GM13976 (cell line): ENCODE data around the gene RAD18.

ENCODE experiments used
- DNase-seq: peaks from one replicate; pipeline ENCODE4 v3.0.0; 2012; ENCODE audit warnings: low spot score
- in situ Hi-C: fragments of 300-500 bp; cut with MboI; formaldehyde crosslinking; loops from one replicate; pipeline ENCODE4 v1.12.0; 2022; ENCODE audit warnings: low sequenced_read_pairs, mixed read lengths, inconsistent platforms; ENCODE audit not compliant: unreplicated experiment
- TF ChIP-seq, protein P1 (sequence below): IDR thresholded peaks from 2 replicates; pipeline ENCODE4 v1.5.1; 2012; ENCODE audit warnings: borderline replicate concordance, mild to moderate bottlenecking; ENCODE audit not compliant: insufficient read depth; ENCODE audit errors: extremely low read depth, missing control alignments, control extremely low read depth

Gene RAD18

DNA sequence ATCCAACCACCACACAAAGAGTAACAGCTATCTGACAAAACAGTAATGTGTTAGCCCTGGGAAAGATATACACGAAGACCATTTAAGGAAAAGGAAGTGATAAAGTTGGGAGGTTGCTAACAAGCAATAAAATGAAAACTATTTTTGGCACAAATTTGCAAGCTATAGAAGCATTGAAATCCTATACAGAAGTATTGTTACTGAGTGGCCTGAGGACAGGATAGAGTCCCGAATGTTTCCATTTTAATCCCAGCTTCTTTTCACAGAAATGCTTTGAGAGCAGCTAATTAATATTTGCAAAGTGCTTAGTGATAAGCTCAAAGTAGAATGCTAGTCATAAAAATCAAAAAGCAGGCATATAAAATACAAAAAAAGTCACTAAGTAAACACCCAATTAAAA is 51.5 kb downstream of the RAD18 start:
- DNase-seq, result no peak
- in situ Hi-C loops, result no loop called here
- TF ChIP-seq, protein P1, sequence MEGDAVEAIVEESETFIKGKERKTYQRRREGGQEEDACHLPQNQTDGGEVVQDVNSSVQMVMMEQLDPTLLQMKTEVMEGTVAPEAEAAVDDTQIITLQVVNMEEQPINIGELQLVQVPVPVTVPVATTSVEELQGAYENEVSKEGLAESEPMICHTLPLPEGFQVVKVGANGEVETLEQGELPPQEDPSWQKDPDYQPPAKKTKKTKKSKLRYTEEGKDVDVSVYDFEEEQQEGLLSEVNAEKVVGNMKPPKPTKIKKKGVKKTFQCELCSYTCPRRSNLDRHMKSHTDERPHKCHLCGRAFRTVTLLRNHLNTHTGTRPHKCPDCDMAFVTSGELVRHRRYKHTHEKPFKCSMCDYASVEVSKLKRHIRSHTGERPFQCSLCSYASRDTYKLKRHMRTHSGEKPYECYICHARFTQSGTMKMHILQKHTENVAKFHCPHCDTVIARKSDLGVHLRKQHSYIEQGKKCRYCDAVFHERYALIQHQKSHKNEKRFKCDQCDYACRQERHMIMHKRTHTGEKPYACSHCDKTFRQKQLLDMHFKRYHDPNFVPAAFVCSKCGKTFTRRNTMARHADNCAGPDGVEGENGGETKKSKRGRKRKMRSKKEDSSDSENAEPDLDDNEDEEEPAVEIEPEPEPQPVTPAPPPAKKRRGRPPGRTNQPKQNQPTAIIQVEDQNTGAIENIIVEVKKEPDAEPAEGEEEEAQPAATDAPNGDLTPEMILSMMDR, result no peak

DNA sequence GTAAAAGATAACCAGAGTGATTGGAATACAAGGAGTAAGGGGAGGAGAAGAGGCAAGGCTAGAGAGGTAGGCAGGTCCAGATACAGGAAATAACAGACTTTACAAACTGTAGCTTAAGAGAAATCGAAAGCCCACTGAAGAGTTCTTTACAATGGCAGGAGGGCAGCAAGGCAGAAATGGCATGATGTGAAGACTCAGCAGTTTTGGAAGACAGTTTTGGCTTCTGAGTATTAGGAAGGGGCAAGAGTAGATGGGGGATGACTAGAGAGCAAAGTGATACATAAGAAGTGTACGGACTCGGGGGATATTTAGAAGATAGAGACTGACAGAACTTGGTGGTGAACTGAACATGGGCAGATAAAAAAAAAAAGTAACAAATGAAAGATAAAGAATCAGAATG is 54.1 kb downstream of the RAD18 start:
- TF ChIP-seq, protein P1, result no peak
- in situ Hi-C loops, result no loop called here
- no peak for DNase-seq

DNA sequence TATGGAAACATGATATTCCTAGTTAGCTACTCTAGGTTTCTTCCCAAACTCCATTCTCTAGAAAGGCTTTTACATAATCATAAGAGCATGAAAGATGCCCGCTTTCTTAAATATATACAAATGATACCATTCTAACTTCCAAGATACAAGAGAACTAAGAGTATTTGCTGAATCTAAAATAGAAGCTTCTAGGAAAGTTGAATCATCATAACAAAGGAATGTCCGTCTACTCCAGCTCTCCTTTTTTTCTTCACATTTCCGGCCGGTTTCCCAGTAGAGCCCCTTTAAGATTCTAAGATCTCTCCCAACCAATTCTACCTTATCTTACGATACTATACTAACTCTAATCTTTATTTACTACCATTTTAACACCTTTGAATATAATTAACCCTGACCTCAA is 60.1 kb downstream of the RAD18 start:
- TF ChIP-seq, protein P1, result no peak
- in situ Hi-C loops, result no loop called here
- DNase-seq, result no peak

DNA sequence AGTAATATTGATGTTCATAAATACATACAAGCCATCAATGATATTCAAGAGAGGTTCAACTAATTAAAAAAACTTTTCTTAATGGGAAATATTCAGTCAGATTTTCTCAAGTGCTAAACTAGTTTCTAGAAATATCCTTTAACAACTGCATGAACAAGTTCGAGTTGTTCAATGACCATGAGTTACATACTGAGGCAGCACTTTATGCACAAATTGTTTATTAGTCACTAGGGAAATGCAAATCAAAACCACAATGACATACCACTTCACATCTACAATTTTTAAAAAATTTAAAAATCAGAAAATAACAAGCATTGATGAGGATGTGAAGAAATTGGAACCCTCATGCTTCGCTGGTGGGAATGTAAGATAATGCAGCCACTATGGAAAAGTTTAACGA is 62.4 kb downstream of the RAD18 start:
- TF ChIP-seq, protein P1, result no peak
- DNase-seq, result no peak
- in situ Hi-C loops, result no loop called here

DNA sequence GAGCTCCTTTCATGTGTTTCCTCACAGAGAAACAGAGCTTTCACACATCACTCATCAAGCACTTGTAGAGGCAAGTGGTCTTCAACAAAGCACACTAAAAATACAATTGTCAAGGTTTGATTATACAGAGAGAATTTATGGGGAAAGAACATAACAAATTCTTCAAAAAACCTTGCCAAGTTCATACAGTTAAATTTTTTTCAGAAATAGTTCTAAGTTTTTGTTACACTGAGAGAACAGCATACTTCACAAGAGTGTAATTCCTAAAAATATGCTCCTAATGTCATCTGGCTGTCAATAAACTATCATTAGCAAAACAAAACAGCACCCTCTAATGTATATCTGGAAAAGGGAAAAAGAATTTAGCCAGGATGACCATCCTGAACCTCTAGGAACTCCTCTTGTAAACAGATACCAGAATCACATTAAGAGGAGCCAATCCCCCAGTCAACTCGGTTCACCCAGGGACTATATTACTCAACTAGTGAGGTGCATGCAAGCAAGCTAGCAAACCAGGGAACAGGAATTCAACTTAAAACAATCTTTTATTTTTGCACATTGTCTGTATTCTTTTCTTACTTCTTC is 63.3 kb downstream of the RAD18 start:
- TF ChIP-seq, protein P1, result no peak
- no peak for DNase-seq
- in situ Hi-C loops, result no loop called here

DNA sequence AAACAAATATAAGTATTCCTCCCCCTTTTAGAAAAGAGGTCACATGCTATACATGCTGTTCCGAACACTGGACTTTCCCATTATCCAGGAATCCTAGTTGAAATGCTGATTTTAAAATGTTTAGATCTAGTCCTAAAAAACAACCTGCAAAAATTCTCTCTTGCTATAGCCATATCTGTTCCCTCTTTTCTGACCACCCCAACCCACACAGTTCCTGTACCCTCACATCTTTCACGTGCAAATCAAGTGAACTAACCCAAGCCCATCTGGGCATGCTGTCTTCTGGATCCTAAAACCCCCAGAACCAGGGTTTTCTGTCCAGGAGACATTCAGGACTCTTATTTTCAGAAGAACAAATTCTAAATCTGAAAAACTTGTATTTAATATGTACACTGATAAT is 67.4 kb downstream of the RAD18 start:
- in situ Hi-C loops, result no loop called here
- TF ChIP-seq, protein P1, result no peak
- no peak for DNase-seq
